Epithelial cell of esophagus (primary cell): ENCODE data around the gene TUBD1.

Experiments used
- DNase-seq: peaks from one replicate; pipeline ENCODE4 v3.0.0; 2010; ENCODE audit warnings: low read depth
- H3K4me3 ChIP-seq: 2 replicates; pipeline ENCODE4 v1.5.1; 2011; ENCODE audit warnings: mild to moderate bottlenecking, low read length, control low read depth
- TF ChIP-seq, protein P1 (sequence below): IDR thresholded peaks from 2 replicates; pipeline ENCODE4 v1.5.1; 2011; ENCODE audit warnings: low read depth, mild to moderate bottlenecking, low read length, control low read depth, inconsistent platforms; ENCODE audit not compliant: insufficient read depth; ENCODE audit errors: missing control alignments

The TUBD1 gene

DNA sequence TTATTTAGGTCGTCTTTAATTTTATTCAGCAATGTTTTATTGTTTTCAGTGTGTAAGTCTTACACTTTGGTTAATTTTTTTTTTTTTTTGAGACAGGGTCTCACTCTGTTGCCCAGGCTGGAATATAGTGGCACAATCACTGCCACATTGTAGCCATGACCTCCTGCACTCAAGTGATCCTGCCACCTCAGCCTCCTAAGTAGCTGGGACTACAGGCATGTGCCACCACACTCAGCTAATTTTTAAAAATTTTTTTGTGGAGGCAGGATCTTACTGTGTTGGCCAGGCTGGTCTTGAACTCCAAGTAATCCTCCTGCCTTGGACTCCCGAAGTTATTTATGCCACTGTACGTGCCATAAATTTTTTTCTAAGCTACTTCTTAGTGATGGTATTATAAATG, 14.7 kb upstream of the TUBD1 start:
- no peak overlapping the region for H3K4me3 ChIP-seq
- no peak for DNase-seq
- TF ChIP-seq, protein P1, sequence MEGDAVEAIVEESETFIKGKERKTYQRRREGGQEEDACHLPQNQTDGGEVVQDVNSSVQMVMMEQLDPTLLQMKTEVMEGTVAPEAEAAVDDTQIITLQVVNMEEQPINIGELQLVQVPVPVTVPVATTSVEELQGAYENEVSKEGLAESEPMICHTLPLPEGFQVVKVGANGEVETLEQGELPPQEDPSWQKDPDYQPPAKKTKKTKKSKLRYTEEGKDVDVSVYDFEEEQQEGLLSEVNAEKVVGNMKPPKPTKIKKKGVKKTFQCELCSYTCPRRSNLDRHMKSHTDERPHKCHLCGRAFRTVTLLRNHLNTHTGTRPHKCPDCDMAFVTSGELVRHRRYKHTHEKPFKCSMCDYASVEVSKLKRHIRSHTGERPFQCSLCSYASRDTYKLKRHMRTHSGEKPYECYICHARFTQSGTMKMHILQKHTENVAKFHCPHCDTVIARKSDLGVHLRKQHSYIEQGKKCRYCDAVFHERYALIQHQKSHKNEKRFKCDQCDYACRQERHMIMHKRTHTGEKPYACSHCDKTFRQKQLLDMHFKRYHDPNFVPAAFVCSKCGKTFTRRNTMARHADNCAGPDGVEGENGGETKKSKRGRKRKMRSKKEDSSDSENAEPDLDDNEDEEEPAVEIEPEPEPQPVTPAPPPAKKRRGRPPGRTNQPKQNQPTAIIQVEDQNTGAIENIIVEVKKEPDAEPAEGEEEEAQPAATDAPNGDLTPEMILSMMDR: no peak

DNA sequence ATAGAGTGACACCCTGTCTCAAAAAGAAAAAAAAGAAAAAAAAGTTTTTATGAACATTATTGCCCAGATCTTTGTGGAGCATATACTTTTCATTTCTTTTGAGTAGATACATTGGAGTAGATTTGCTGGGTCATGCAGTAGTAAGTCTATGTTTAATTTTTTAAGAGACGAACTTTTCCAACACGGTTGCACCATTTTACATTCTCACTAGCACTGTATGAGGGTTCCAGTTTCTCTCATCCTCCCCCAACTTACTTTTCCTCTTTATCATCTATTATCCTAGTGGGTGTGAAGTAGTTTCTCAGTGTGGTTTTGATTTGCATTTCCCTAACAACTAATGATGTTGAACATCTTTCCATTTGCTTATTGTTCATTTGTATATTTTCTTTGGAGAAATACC, 10.7 kb upstream of the TUBD1 start:
- no peak overlapping the region for H3K4me3 ChIP-seq
- no peak for DNase-seq
- TF ChIP-seq, protein P1: no peak

DNA sequence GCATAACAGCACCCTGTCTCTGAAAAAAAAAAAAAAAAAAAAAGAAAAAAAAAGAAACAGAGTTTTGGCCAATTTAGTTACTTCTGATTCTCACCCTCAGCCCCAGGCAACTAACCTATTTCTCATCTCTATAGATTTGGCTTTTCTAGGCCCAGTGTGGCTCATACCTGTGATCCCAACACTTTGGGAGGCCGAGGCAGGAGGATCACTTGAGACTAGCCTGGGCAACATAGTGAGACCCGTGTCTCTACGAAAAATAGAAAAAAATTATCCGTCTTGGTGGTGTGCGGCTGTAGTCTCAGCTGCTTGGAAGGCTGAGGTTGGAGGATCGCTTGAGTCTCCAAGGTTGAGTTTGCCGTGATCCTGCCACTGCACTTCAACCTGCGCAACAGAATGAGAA, 8.9 kb upstream of the TUBD1 start:
- no peak for DNase-seq
- TF ChIP-seq, protein P1: no peak
- H3K4me3 ChIP-seq: no peak overlapping the region

DNA sequence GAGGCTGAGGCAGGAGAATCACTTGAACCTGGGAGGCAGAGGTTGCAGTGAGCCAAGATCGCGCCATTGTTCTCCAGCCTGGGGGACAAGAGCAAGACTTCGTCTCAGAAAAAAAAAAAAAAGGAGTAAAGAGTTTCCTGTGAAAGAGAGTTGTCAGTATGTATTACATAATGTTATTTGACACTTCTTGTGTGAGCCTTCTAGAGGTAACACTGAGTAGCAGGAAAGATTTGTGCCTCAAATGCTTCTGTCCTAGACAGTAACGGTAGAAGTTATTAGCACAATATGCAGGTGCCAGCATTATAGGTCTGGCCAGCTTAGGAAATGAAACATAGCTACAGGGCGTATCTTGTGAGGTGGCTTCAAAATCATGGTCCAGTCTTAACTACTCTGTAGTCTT, 6.4 kb upstream of the TUBD1 start:
- DNase-seq: peak; percentile 65
- H3K4me3 ChIP-seq: no peak overlapping the region
- TF ChIP-seq, protein P1: peak; percentile 59

DNA sequence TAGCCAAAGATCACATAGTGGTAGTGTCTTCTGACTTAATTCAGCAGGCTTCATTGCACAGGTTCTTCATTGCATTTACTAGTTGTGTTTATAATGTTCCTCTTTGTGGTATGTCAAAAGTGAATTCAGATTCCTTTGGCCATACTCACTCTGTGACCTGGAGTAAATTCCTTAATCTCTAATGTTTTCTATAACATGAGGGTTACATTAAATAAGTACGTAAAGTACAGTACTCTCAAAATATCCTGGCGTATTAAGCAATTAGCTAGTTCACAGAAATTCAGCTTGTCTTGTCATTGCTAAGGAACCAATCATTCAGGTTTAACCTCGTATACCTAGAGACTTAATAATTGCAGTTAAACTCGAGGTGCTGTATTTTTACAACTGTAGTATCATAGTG, 4.3 kb upstream of the TUBD1 start:
- no peak for DNase-seq
- H3K4me3 ChIP-seq: no peak overlapping the region
- TF ChIP-seq, protein P1: no peak

DNA sequence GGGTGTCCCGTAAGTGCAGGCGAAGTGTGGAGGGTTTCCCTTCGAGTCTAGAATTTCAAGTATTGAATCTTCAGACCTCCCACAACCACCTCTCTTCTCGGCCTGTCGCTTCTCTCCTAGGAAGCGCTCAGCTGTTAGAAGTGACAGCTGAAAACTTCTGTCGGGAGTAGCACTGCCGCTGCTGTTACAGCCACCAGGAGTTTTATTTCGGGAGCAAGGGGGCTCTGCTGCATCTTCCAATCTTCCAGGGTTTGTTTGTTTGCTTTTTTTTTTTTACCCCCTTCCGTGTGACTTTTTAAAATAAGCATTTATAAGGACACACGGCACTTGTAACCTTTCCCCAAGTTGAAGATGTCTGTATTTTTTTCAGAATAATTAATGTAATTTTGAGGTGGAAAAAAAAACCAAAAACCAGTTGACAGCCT, 945 bp upstream of the TUBD1 start:
- TF ChIP-seq, protein P1: peak; percentile 17

DNA sequence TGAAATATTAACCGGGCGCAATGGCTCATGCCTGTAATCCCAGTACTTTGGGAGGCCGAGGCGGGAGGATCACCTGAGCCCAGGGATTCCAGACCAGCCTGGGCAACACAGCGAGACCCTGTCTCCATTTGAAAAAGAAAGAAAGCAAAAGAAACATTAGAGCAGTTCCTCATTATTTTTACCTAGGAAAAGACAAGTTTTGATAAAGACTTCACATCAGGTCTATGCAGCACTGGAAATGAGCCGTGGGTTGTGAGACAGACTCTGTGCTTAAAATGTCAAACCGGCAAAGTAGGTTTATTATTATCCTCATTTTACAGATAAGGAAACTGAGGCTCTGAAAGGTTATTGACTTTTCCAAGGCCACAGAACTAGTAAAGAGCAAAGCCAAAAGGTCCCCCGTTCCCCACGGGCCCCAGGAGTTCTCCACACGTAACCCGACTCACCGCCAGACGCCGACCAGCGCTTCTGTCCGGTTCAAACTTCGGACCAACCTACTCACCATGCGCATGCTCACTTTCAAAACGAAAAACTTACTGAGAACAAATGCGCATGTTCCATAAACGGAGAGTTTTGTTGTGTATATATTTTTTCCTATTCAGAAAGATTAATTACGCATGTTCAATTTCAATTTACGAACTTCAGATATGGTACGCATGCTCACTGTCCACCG, 356 bp downstream of the TUBD1 start:
- H3K4me3 ChIP-seq: peak overlapping the region; percentile 88
- no peak for DNase-seq
- TF ChIP-seq, protein P1: no peak

More for the DNA sequence above, 945 bp upstream of the TUBD1 start:
- DNase-seq: peak; percentile 28
- H3K4me3 ChIP-seq: peak overlapping the region; percentile 88
